Uterus (tissue), 2 donors: ENCODE data around the gene RAB10.

Experiments used
- POLR2A ChIP-seq, 2 donors: fragments of 450-650 bp; IDR thresholded peaks; one replicate each; pipeline ENCODE4 v1.6.1; 2016; ENCODE audit warnings: antibody characterized with exemption in 2 of 2, mild to moderate bottlenecking in 1 of 2, moderate library complexity in 1 of 2
- TF ChIP-seq, protein P1 (sequence below), 4 experiments: fragments of 200-600 bp in 2 of 4; fragments of 450-650 bp in 2 of 4; sonication (generic) in 2 of 4; IDR thresholded peaks; one replicate each; pipeline ENCODE4 v1.5.1; 2016 to 2019; ENCODE audit warnings: antibody characterized with exemption in 4 of 4, mild to moderate bottlenecking in 2 of 4, moderate library complexity in 1 of 4

DNA sequence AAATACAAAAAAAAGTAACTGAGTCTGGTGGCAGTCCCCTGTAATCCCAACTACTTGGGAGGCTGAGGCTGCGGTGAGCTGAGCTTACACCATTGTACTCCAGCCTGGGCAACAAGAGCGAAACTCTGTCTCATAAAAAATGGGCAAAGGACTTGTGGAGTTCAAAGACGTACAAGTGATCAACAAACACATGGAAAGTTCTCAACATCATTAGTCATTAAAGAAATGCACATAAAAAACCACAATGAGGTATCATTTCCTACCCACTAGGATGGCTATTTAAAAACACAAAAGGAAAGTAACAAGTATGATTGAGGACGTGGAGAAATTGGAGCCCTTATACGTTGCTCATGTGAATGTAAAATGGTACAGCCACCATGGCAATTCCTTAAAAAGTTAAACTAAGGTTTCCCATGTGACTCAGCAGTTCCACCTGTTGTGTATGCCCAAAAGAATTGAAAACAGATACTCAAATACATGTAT lies 52.3 kb downstream of the RAB10 start:
- TF ChIP-seq, protein P1, sequence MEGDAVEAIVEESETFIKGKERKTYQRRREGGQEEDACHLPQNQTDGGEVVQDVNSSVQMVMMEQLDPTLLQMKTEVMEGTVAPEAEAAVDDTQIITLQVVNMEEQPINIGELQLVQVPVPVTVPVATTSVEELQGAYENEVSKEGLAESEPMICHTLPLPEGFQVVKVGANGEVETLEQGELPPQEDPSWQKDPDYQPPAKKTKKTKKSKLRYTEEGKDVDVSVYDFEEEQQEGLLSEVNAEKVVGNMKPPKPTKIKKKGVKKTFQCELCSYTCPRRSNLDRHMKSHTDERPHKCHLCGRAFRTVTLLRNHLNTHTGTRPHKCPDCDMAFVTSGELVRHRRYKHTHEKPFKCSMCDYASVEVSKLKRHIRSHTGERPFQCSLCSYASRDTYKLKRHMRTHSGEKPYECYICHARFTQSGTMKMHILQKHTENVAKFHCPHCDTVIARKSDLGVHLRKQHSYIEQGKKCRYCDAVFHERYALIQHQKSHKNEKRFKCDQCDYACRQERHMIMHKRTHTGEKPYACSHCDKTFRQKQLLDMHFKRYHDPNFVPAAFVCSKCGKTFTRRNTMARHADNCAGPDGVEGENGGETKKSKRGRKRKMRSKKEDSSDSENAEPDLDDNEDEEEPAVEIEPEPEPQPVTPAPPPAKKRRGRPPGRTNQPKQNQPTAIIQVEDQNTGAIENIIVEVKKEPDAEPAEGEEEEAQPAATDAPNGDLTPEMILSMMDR (IDR thresholded peaks at IDR 0.05): no peak
- TF ChIP-seq POLR2A (IDR thresholded peaks at IDR 0.05): no peak
